HFFc6 (cell line): ENCODE measurements around the gene HOMER2. TPM values are rescaled to one million over a fixed set of nuclear protein-coding genes. Genes with fewer than 3 reads are reported as not detected.

Source experiments
- DNase-seq: peaks from one replicate; pipeline ENCODE4 v3.0.0-alpha.2; 2018
- H3K27ac Mint-ChIP-seq: 2 replicates; pipeline ENCODE4 v1.8.0; 2020; ENCODE audit warnings: mild to moderate bottlenecking, mixed read lengths
- H3K27me3 Mint-ChIP-seq: 2 replicates; pipeline ENCODE4 v1.8.0; 2021; ENCODE audit warnings: mild to moderate bottlenecking, moderate library complexity, mixed read lengths; ENCODE audit not compliant: insufficient read depth
- H3K36me3 Mint-ChIP-seq: 2 replicates; pipeline ENCODE4 v1.8.0; 2021; ENCODE audit warnings: low read depth, mixed read lengths
- H3K4me1 Mint-ChIP-seq: 2 replicates; pipeline ENCODE4 v1.8.0; 2020; ENCODE audit warnings: low read depth, mixed read lengths
- H3K4me3 Mint-ChIP-seq: 2 replicates; pipeline ENCODE4 v1.8.0; 2020; ENCODE audit warnings: mild to moderate bottlenecking, moderate library complexity, mixed read lengths
- H3K9me3 Mint-ChIP-seq: 2 replicates; pipeline ENCODE4 v1.8.0; 2020; ENCODE audit warnings: mild to moderate bottlenecking, mixed read lengths
- total RNA-seq, 6 experiments: library from RNA; stranded (reverse); fragmentation: NEBNext Ultra II Directional; extraction: Animal tissue kit (Norgen Biotek cat#: 25700); gene quantifications; 2 replicates in 1 of 6; 3 replicates in 5 of 6; pipeline ENCODE4 v1.2.3, GENCODE V29; 2021
- TF ChIP-seq, protein P1 (sequence below): fragments of 200-600 bp; sonication (generic); IDR thresholded peaks from 2 replicates; pipeline ENCODE4 v1.5.0; 2021; ENCODE audit warnings: antibody characterized with exemption, mild to moderate bottlenecking

The HOMER2 gene
- total RNA-seq, 6 experiments from 2014 or later: 0.19 to 1.4 (median 0.86) TPM

DNA sequence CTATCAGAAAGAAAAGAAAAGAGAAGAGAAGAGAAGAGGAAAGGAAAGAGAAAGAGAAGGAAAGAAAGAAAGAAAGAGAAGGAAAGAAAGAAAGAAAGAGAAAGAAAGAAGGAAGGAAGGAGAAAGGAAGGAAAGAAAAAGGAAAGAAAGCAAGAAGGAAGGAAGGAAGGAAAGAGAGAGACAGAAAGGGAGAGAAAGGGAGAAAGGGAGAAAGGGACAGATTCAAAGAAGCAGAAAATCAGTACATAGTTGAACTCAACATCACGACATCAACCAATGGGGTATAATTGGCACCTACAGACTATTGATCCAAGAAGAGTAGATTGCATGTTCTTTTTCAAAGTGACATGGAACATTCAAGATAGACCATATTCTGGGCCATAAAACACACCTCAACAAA is 45.2 kb downstream of the HOMER2 start:
- H3K4me1 Mint-ChIP-seq: no peaks in the 10 kb centered on the region
- H3K9me3 Mint-ChIP-seq: peaks cover 17% of the 10 kb centered on the region
- peaks cover 11% of the 10 kb centered on the region for H3K36me3 Mint-ChIP-seq
- no peak overlapping the region for H3K4me3 Mint-ChIP-seq
- TF ChIP-seq, protein P1, sequence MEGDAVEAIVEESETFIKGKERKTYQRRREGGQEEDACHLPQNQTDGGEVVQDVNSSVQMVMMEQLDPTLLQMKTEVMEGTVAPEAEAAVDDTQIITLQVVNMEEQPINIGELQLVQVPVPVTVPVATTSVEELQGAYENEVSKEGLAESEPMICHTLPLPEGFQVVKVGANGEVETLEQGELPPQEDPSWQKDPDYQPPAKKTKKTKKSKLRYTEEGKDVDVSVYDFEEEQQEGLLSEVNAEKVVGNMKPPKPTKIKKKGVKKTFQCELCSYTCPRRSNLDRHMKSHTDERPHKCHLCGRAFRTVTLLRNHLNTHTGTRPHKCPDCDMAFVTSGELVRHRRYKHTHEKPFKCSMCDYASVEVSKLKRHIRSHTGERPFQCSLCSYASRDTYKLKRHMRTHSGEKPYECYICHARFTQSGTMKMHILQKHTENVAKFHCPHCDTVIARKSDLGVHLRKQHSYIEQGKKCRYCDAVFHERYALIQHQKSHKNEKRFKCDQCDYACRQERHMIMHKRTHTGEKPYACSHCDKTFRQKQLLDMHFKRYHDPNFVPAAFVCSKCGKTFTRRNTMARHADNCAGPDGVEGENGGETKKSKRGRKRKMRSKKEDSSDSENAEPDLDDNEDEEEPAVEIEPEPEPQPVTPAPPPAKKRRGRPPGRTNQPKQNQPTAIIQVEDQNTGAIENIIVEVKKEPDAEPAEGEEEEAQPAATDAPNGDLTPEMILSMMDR: no peak
- DNase-seq: no peak
- no peak overlapping the region for H3K27ac Mint-ChIP-seq
- peaks cover 24% of the 10 kb centered on the region for H3K27me3 Mint-ChIP-seq

DNA sequence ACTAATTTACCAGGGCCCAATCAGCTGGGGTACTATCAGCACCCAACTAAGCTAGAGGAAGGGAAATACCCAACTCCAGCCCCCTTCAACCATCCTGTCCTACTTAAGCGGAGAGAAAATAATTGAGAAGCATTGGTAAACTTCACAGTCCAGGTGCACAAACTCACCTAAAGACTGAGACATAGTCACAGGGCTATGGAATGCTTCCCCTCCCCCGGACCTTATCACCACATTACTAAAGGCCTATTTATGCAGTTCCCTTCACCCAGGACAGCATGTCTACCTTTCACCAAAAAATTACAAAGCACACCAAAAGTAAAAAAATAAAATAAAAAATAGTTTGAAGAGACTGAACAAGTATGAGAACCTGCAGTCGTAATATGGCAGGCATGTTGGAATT is 47.9 kb downstream of the HOMER2 start:
- H3K4me3 Mint-ChIP-seq: no peak overlapping the region
- DNase-seq: no peak
- no peaks in the 10 kb centered on the region for H3K4me1 Mint-ChIP-seq
- H3K36me3 Mint-ChIP-seq: peaks cover 11% of the 10 kb centered on the region
- TF ChIP-seq, protein P1: no peak
- no peak overlapping the region for H3K27ac Mint-ChIP-seq
- H3K9me3 Mint-ChIP-seq: peaks cover 16% of the 10 kb centered on the region
- H3K27me3 Mint-ChIP-seq: peaks cover 26% of the 10 kb centered on the region

DNA sequence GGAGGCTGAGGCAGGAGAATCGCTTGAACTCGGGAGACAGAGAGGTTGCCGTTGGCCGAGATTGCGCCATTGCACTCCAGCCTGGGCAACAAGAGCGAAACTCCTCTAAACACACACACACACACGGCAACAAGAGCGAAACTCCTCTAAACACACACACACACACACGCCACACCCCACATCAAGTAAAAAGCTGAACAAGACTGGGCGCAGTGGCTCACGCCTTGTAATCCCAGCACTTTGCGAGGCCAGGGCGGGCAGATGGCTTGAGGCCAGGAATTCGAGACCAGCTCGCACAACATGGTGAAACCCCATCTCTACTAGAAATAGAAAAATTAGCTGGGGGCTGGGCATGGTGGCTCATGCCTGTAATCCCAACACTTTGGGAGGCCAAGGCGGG is 49.0 kb downstream of the HOMER2 start:
- no peak overlapping the region for H3K27ac Mint-ChIP-seq
- no peaks in the 10 kb centered on the region for H3K4me1 Mint-ChIP-seq
- peaks cover 22% of the 10 kb centered on the region; the same call in 1 of the 2 replicates for H3K27me3 Mint-ChIP-seq
- H3K36me3 Mint-ChIP-seq: peaks cover under 1% of the 10 kb centered on the region; the same call in 1 of the 2 replicates
- TF ChIP-seq, protein P1: no peak
- no peak for DNase-seq
- H3K9me3 Mint-ChIP-seq: peaks cover 5% of the 10 kb centered on the region
- no peak overlapping the region for H3K4me3 Mint-ChIP-seq

DNA sequence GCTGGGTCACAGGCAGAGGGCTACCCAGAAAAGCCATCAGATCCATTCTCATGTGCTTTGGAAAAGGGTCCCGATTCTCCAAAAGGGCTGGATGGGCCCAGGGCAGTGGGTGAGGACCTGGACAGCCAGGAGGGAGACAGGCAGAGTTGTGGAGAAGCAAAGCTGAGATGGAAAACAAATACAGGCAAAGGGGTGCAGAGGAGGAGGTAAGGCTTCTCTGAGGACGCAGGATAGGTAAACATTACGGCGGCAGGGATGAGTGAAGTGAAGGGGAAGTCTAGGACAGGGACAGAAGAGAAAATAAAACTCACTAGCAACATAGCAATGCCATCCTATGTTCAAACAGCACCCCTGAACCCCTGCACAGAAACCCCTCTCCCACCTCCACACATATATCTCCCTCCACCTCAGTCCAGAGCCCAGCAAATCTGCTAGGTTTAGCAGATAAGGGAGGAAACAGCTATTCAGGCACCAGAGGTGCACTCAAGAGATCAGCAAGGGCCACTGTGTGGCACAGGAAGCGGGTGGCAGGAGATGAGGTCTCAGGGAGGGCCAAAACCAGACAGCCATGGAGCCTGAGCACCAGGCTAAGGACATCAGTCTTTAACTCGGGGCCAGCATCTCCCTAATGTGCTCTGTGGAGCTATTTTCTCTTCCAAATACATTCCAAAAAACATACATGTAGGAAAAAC is 51.3 kb downstream of the HOMER2 start:
- H3K27ac Mint-ChIP-seq: no peak overlapping the region
- no peaks in the 10 kb centered on the region for H3K4me1 Mint-ChIP-seq
- H3K9me3 Mint-ChIP-seq: no peaks in the 10 kb centered on the region
- H3K4me3 Mint-ChIP-seq: no peak overlapping the region
- TF ChIP-seq, protein P1: no peak
- H3K27me3 Mint-ChIP-seq: peaks cover 13% of the 10 kb centered on the region; the same call in 1 of the 2 replicates
- H3K36me3 Mint-ChIP-seq: no peaks in the 10 kb centered on the region
- DNase-seq: no peak

DNA sequence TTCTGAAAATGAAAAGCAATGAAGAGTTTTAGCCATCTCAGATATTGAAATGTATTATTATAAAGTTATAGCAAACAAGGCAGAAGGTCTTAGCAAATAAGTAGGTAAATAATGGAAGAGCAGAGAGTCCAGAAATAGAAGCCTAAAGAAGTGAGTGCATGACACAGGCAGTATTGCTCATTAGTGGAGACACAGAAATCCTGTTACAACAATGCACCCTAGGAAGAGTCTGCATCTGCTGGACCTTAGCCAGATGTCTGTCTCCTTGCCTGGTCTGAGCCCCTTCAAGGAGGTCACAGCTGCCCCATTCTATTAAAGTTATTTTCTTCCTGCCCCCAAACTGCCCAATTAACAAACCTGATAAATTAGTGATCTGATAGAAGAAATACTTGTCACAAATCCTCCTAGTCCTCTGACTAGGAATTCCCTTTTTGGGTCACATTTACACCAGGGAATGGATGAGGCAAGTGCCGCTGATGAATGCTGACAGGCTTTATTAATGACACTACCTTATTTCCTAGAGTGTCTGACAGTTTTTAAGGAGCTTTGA is 51.9 kb downstream of the HOMER2 start:
- TF ChIP-seq, protein P1: no peak
- DNase-seq: no peak
- H3K4me1 Mint-ChIP-seq: no peaks in the 10 kb centered on the region
- no peaks in the 10 kb centered on the region for H3K9me3 Mint-ChIP-seq
- H3K36me3 Mint-ChIP-seq: no peaks in the 10 kb centered on the region
- H3K27me3 Mint-ChIP-seq: peaks cover 15% of the 10 kb centered on the region
- H3K27ac Mint-ChIP-seq: no peak overlapping the region
- H3K4me3 Mint-ChIP-seq: no peak overlapping the region
